ENCODE measurements around the gene ABLIM1. TPM values are rescaled to one million over a fixed set of nuclear protein-coding genes. Genes with fewer than 3 reads are reported as not detected.

ABLIM1 gene
- total RNA-seq, 4 donors from 2014 or later, result 83.1 to 145 (median 120) TPM

GRCh38 chr10:114393482-114393881 lies 264.6 kb downstream of the ABLIM1 start:
- 31% methylated on average over 9 of the region's 11 CpGs for WGBS
- Histone ChIP-seq H3K4me3 (peak overlapping the region in 1 of 4 donors; percentile 20), H3K27me3 (no peaks in the 10 kb centered on the region), H3K36me3 (no peaks in the 10 kb centered on the region), H3K9me3 (no peaks in the 10 kb centered on the region), H3K27ac (replicated peaks in 1 of 4) (peak overlapping the region; percentile 39 to 63 (median 52)), H3K4me1 (peaks cover 30 to 89% (median 79%) of the 10 kb centered on the region in 4 donors)
- no peak for TF ChIP-seq POLR2AphosphoS5 (IDR thresholded peaks at IDR 0.05)
- TF ChIP-seq POLR2A (IDR thresholded peaks at IDR 0.05; ENCODE audit: low read depth), result no peak
- no peak for TF ChIP-seq EP300 (IDR thresholded peaks at IDR 0.05)
- no peak for TF ChIP-seq CTCF (IDR thresholded peaks at IDR 0.05)
- DNase-seq (ENCODE audit: extremely low spot score), result no peak
- intact Hi-C loops (cut with DNase I), result no loop called here

GRCh38 chr10:114392112-114392835 lies 265.8 kb downstream of the ABLIM1 start:
- no peak overlapping the region for H3K4me3 ChIP-seq
- no peaks in the 10 kb centered on the region for H3K27me3 ChIP-seq
- TF ChIP-seq POLR2A (IDR thresholded peaks at IDR 0.05; ENCODE audit: low read depth), result no peak
- no peak for TF ChIP-seq EP300 (IDR thresholded peaks at IDR 0.05)
- no peak for TF ChIP-seq POLR2AphosphoS5 (IDR thresholded peaks at IDR 0.05)
- TF ChIP-seq CTCF (IDR thresholded peaks at IDR 0.05), result no peak
- WGBS, result 44% methylated on average over 5 of the region's 5 CpGs
- DNase-seq (ENCODE audit: extremely low spot score), result no peak
- peaks cover 25 to 80% (median 72%) of the 10 kb centered on the region in 4 donors for H3K4me1 ChIP-seq
- H3K36me3 ChIP-seq, result no peaks in the 10 kb centered on the region
- no peaks in the 10 kb centered on the region for H3K9me3 ChIP-seq
- peak overlapping the region in 3 of 4 donors; percentile 36 to 63 (median 49) for H3K27ac ChIP-seq (replicated peaks in 1 of 4)
- intact Hi-C loops (cut with DNase I), result no loop called here

- TF ChIP-seq POLR2A (IDR thresholded peaks at IDR 0.05; ENCODE audit: low read depth) (no peak), POLR2AphosphoS5 (IDR thresholded peaks at IDR 0.05) (no peak), EP300 (IDR thresholded peaks at IDR 0.05) (no peak), CTCF (IDR thresholded peaks at IDR 0.05) (no peak)
- 79% methylated on average over 5 of the region's 5 CpGs for WGBS
- Histone ChIP-seq H3K36me3 (no peaks in the 10 kb centered on the region), H3K4me1 (peaks cover 22 to 78% (median 67%) of the 10 kb centered on the region in 4 donors), H3K9me3 (no peaks in the 10 kb centered on the region), H3K27ac (replicated peaks in 1 of 4) (peak overlapping the region in 1 of 4 donors; percentile 6), H3K27me3 (no peaks in the 10 kb centered on the region), H3K4me3 (no peak overlapping the region)
- DNase-seq (ENCODE audit: extremely low spot score), result no peak
- intact Hi-C loops (cut with DNase I), result no loop called here
Observed at GRCh38 chr10:114391599-114391998, 266.5 kb downstream of the ABLIM1 start.

GRCh38 chr10:114389426-114389825 lies 268.6 kb downstream of the ABLIM1 start:
- Histone ChIP-seq H3K9me3 (no peaks in the 10 kb centered on the region), H3K36me3 (peaks cover 0 to 3% (median 0%) of the 10 kb centered on the region in 4 donors), H3K27ac (replicated peaks in 1 of 4) (peak overlapping the region in 2 of 4 donors; percentile 11 to 34), H3K4me3 (no peak overlapping the region), H3K4me1 (peaks cover 20 to 85% (median 76%) of the 10 kb centered on the region in 4 donors), H3K27me3 (no peaks in the 10 kb centered on the region)
- WGBS, result 68% methylated on average over 5 of the region's 5 CpGs
- TF ChIP-seq CTCF (IDR thresholded peaks at IDR 0.05), result no peak
- peak; percentile 18 to 28 for TF ChIP-seq POLR2AphosphoS5 (IDR thresholded peaks at IDR 0.05)
- no peak for DNase-seq (ENCODE audit: extremely low spot score)
- intact Hi-C loops (cut with DNase I), result no loop called here

Measured in esophagus muscularis mucosa (tissue), 4 donors.